Measurements from ENCODE around the gene ST6GALNAC2.
"Not testable (repeated sequence)": the region's sequence is repeated elsewhere in the genome, so short reads cannot be mapped to it uniquely, and the experiment has no call there.

The ST6GALNAC2 gene

DNA sequence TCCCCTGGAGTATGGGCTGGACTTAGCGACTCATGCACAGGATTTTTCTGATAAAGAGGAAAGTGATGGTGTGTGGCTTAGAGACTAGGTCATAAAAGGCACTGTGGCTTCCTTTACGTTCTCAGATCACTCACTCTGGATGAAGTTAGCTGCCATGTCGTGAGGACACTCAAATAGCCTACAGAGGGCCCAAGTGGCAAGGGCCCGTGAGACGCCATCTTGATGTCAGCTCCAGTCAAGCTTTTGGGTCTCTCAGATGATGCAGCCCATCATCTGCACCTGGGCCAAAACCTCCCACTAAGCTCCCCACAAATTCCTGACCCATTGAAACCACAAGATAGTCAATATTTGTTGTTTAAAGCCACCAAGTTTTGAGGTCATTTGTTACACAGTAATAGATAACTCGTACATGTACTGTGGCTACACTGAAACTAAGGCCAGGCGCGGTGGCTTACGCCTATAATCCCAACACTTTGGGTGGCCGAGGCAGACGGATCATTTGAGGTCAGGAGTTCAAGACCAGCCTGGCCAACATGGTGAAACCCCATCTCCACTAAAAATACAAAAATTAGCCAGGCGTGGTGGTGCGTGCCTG lies 14.7 kb downstream of the ST6GALNAC2 start:
- DNase-seq (ENCODE audit: low spot score): no peak

DNA sequence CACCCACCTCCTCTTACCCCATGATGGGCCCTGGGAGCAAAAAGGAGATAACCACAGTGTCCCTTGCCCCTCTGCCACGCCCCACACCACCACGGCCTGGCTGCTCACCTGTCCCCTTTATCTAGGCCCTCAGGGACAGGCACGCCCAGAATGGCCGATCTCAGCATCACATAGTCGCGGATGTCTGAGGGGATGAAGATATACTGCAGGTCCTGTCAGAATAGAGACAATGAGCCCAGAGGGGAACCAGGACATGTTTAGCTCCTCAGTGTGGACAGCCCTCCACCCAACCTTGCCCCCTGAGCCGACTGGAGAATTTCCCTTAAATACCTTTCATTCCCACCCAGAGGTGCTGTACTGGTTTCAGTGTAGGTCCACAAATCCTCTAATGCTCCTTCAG lies 15.2 kb downstream of the ST6GALNAC2 start:
- DNase-seq (ENCODE audit: low spot score): no peak

GRCh38 chr17:76569607-76570279 lies 15.9 kb downstream of the ST6GALNAC2 start:
- no peak for DNase-seq (ENCODE audit: low spot score)

- no peak for DNase-seq (ENCODE audit: low spot score)
These were observed 16.8 kb downstream of the ST6GALNAC2 start for GRCh38 chr17:76568811-76569221.

- no peak for DNase-seq (ENCODE audit: low spot score)
These were observed 17.8 kb downstream of the ST6GALNAC2 start for GRCh38 chr17:76567634-76568432.

- DNase-seq (ENCODE audit: low spot score): no peak
These were observed 18.6 kb downstream of the ST6GALNAC2 start for GRCh38 chr17:76566988-76567431.

- DNase-seq (ENCODE audit: low spot score): no peak
These were observed 19.1 kb downstream of the ST6GALNAC2 start for GRCh38 chr17:76566613-76566943.

DNA sequence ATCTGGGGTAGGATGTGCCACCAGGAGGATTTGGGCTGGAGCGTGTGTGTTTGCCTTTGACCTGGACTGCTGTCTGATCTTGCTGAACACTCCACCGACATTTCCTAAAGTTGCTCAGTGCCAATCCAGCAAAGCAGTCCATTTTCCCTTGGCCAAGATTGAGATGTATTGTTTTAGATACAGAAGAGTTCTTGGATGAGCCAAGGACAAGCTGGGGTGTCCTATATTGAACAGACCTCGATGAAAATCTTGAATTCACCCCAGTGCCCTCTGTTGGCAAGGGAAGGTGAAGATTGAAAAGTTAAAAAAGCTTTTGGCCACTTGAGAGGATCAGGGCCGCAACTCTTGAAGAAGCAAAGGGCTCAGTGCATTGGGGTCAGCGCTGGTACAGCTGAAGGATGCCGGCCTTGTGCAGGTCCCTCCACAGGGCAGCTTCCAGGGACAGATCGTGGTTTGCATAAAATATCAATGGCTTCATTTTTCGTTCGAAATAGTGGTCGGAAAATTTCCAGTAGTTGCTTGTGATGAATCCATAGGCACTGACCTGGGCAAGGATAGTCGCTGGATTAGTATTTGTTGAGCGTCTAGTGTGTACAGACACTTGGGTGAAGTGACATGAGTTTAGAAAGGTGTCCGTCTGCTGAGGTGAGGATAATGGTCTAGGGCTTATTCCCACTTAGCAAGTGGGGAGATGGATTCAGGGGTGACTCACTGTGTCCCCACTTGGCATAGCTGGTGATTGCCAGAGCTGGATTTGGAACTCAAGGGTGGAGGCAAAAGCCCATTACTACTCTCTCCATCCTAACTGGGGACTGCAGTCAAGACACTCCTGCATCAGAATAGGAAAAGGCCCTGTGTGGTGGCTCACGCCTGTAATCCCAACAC lies 19.7 kb downstream of the ST6GALNAC2 start:
- DNase-seq (ENCODE audit: low spot score): no peak

- not testable (repeated sequence) for DNase-seq (ENCODE audit: low spot score)
These were observed 20.5 kb downstream of the ST6GALNAC2 start for GRCh38 chr17:76564991-76565727.

- not testable (repeated sequence) for DNase-seq (ENCODE audit: low spot score)
These were observed 22.3 kb downstream of the ST6GALNAC2 start for GRCh38 chr17:76563359-76563758.

DNA sequence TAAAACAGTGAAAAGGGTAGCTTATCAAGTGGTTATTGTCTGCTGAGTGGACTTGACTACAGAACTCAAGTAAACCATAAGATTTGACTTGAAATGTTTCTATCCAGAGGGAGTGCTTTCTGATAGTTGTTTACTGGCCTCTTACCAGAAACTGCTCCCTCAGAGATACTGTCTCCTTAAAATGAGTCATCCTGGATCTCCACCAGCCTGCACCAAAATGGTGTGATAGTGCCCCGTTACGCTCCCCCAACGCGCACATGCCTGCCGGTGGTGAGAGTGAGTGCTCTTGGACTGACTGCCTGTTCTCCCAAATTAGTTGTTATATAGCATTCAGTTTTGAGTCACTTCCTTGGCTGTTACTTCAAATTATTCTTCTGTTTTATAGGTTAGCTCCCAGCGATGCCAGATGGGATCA lies 22.9 kb downstream of the ST6GALNAC2 start:
- no peak for DNase-seq (ENCODE audit: low spot score)

GRCh38 chr17:76561799-76562268 lies 23.8 kb downstream of the ST6GALNAC2 start:
- no peak for DNase-seq (ENCODE audit: low spot score)

GRCh38 chr17:76561332-76561731 lies 24.3 kb downstream of the ST6GALNAC2 start:
- DNase-seq (ENCODE audit: low spot score): no peak

GRCh38 chr17:76560877-76561221 lies 24.8 kb downstream of the ST6GALNAC2 start:
- DNase-seq (ENCODE audit: low spot score): no peak

DNA sequence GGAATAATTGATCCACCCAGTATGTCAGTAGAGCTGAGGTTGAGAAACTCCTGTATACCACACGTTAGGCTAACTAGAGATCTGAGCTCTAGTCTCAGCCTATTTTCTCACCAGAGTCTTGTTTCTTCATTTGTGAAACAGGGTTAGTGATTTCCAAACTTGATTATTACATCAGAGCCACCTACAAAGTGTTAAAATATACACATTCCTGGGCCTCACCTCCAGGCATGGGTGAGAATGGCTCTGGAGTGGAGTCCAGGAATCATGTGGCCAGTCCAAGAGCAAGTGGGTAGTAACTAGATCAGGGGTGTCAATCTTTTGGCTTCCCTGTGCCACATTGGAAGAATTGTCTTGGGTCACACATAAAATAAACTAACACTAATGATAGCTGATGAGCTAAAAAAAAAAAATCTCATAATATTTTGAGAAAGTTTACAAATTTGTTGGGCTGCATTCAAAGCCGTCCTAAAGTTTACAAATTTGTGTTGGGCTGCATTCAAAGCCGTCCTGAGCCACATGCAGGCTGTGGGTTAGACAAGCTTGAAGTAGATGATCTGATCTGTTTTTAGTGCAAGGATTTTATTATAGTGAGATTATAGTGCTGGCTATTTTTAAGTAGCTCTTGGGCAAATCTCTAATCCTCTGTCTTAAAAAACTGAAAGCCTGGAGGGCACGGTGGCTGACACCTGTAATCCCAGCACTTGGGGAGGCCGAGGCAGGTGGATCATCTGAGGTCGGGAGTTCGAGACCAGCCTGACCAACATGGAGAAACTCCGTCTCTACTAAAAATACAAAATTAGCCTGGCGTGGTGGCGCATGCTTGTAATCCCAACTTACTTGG lies 25.4 kb downstream of the ST6GALNAC2 start:
- no peak for DNase-seq (ENCODE audit: low spot score)

DNA sequence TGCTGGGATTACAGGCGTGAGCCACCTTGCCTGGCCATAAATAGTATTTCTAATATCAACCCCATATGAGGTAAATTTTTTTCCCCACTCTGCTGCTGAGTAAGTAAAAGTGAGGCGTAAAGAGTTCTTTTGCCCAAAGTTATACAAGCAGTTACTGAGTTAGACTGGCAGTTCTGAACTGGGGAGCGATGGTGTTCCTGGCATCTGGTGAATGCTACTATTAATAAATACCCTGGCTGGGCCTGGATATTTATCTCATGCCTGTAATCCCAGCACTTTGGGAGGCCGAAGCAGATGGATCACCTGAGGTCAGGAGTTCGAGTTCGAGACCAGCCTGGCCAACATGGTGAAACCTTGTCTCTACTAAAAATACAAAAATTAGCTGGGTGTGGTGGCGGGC lies 26.2 kb downstream of the ST6GALNAC2 start:
- not testable (repeated sequence) for DNase-seq (ENCODE audit: low spot score)

GRCh38 chr17:76558198-76559095 lies 27.2 kb downstream of the ST6GALNAC2 start:
- DNase-seq (ENCODE audit: low spot score): no peak

DNA sequence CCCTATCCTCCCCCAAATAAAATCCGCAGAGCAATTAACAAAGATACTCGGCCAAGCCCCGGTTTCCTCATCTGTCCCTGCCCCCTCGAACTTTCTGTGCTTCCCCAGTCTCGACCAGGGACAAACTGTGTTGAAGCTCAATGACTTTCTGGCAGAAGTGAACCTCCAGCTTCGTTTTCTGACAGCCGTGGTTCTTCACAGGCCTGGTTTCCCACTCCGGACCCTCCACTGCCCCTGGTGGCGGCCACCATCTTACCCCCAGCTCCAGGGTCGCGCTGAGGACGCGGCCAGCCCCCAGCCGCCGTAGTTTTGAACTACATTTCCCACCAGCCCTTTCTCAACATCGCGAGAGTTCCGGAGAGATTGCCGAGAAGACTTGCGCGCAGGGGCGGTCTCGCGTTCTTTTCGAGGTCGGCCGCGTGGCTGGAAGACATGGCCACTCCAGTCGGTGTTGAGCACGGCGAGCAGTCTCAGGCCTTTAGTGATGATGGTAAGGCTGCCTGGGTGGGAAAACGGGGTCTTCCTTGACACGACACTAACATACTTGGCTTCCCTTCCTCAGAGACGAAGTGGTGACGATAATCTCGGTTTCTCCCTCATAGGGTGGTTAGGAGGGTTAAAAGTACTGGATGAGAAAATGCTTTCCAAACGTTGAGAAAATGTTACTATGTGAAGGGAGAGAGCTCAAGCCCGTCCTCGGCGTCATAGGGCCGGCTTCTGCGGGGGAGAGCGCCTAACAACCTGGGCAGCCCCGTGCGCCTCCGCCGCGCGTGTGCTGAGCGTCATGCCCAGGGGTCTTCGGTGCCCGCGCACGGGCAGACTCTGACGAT lies 28.1 kb downstream of the ST6GALNAC2 start:
- peak; percentile 99 for DNase-seq (ENCODE audit: low spot score)

All from ecto neural progenitor cell (in vitro differentiated cells).